HCT116 (cell line): Measurements from ENCODE around the gene SCN1B. TPM values are rescaled to one million over a fixed set of nuclear protein-coding genes. Genes with fewer than 3 reads are reported as not detected.
A peak's percentile ranks its signal among the peaks of the same experiment; 100 is the strongest.

Source experiments
- ATAC-seq: fragments of 200-7000 bp; cut with Tn5 transposase; 2 replicates; pipeline ENCODE4 v1.9.1; 2020; ENCODE audit warnings: mild to moderate bottlenecking, moderate library complexity
- BruUV-seq: library from RNA; stranded (reverse); fragments of 400-500 nt; replicated peaks from 2 replicates; lab custom pipeline; 2021; lab: Mats Ljungman, UMichigan
- CTCF ChIA-PET: fragments of 300-600 bp; sonication (Branson Sonifier 250); formaldehyde crosslinking; loops from one replicate; lab custom pipeline; 2021; ENCODE audit warnings: antibody characterized with exemption; lab: Charles Lee
- POLR2A ChIA-PET: fragments of 300-600, 350-600 bp; sonication (Branson Sonifier 250); formaldehyde crosslinking; loops from one replicate; lab custom pipeline; 2021; ENCODE audit warnings: antibody characterized with exemption; lab: Charles Lee
- RAD21 ChIA-PET, 2 experiments: fragments of 300-600 bp; sonication (Branson Sonifier 250); formaldehyde crosslinking; loops; one replicate each; lab custom pipeline; 2023; ENCODE audit warnings: low total read pairs in 2 of 2; ENCODE audit not compliant: uncharacterized antibody in 2 of 2, unreplicated experiment in 2 of 2, low non-redundant PET in 1 of 2; lab: Charles Lee
- DNase-seq: peaks from one replicate; pipeline ENCODE4 v3.0.0-alpha.2; 2010; ENCODE audit warnings: low read depth, low spot score
- H2AFZ ChIP-seq: fragments of 200-600 bp; shearing (Covaris generic), sonication (generic); 2 replicates; pipeline ENCODE4 v1.6.1; 2017; ENCODE audit warnings: low read depth, mixed run types, mixed read lengths, antibody characterized with exemption, low read length; ENCODE audit not compliant: poor library complexity, severe bottlenecking
- H3K27ac ChIP-seq: 2 replicates; pipeline ENCODE4 v1.5.1; 2012; ENCODE audit warnings: low read depth, low read length
- H3K27me3 ChIP-seq: fragments of 200-600 bp; sonication (generic); 2 replicates; pipeline ENCODE4 v1.6.1; 2016; ENCODE audit warnings: mixed run types, low read length, mixed read lengths; ENCODE audit not compliant: insufficient read depth
- H3K36me3 ChIP-seq, 2 experiments: fragments of 200-500 bp in 1 of 2; fragments of 200-600 bp in 1 of 2; sonication (Bioruptor generic) in 1 of 2; sonication (generic) in 1 of 2; 2 replicates each; pipeline versions ENCODE4 v1.5.1 to v1.6.1; 2014 to 2016; ENCODE audit warnings: low read length in 2 of 2, inconsistent platforms in 1 of 2, mixed read lengths in 1 of 2, mixed run types in 1 of 2; ENCODE audit not compliant: insufficient read depth in 2 of 2, control insufficient read depth in 1 of 2
- H3K4me1 ChIP-seq, 2 experiments: fragments of 200-600 bp in 1 of 2; sonication (generic) in 1 of 2; 2 replicates each; pipeline versions ENCODE4 v1.5.1 to v1.6.1; 2012 to 2017; ENCODE audit warnings: low read length in 2 of 2, inconsistent platforms in 1 of 2, mild to moderate bottlenecking in 1 of 2, mixed read lengths in 1 of 2, mixed run types in 1 of 2, moderate library complexity in 1 of 2; ENCODE audit not compliant: insufficient read depth in 2 of 2, control insufficient read depth in 1 of 2
- H3K4me2 ChIP-seq: fragments of 200-600 bp; sonication (generic); 2 replicates; pipeline ENCODE4 v1.6.1; 2017; ENCODE audit warnings: mixed run types, low read length, mixed read lengths
- H3K4me3 ChIP-seq, 2 experiments: fragments of 200-600 bp in 1 of 2; sonication (generic) in 1 of 2; replicated peaks in 1 of 2; 2 replicates each; pipeline ENCODE4 v1.5.1; 2011 to 2016; ENCODE audit warnings: low read length in 2 of 2, control low read depth in 1 of 2, low read depth in 1 of 2, mild to moderate bottlenecking in 1 of 2, mixed read lengths in 1 of 2, mixed run types in 1 of 2
- H3K79me2 ChIP-seq: fragments of 200-600 bp; sonication (generic); 2 replicates; pipeline ENCODE4 v1.6.1; 2017; ENCODE audit warnings: mild to moderate bottlenecking, mixed run types, low read length, moderate library complexity, mixed read lengths; ENCODE audit not compliant: insufficient read depth
- H3K9ac ChIP-seq: fragments of 200-600 bp; sonication (generic); 2 replicates; pipeline ENCODE4 v1.6.1; 2016; ENCODE audit warnings: low read length, mixed read lengths
- H3K9me2 ChIP-seq: fragments of 200-600 bp; sonication (generic), shearing (Covaris generic); 2 replicates; pipeline ENCODE4 v1.6.1; 2017; ENCODE audit warnings: mixed run types, mild to moderate bottlenecking, moderate library complexity; ENCODE audit not compliant: insufficient read depth
- H3K9me3 ChIP-seq, 2 experiments: fragments of 200-500 bp in 1 of 2; fragments of 200-600 bp in 1 of 2; sonication (Bioruptor generic) in 1 of 2; sonication (generic) in 1 of 2; 2 replicates each; pipeline ENCODE4 v1.6.1; 2014 to 2017; ENCODE audit warnings: low read length in 2 of 2, mixed read lengths in 2 of 2, inconsistent platforms in 1 of 2, low read depth in 1 of 2, mild to moderate bottlenecking in 1 of 2, mixed run types in 1 of 2, moderate library complexity in 1 of 2; ENCODE audit not compliant: control insufficient read depth in 1 of 2, insufficient read depth in 1 of 2
- H4K20me1 ChIP-seq: fragments of 200-600 bp; sonication (generic), shearing (Covaris generic); 2 replicates; pipeline ENCODE4 v1.6.1; 2017; ENCODE audit warnings: mixed run types, mild to moderate bottlenecking, moderate library complexity; ENCODE audit not compliant: insufficient read depth
- ATF3 ChIP-seq: IDR thresholded peaks from 2 replicates; pipeline ENCODE4 v1.6.1; 2012
- JUND ChIP-seq: IDR thresholded peaks from 2 replicates; pipeline ENCODE4 v1.6.1; 2012
- SIN3A ChIP-seq: IDR thresholded peaks from 2 replicates; pipeline ENCODE4 v1.6.1; 2012; ENCODE audit warnings: low read depth
- YY1 ChIP-seq: IDR thresholded peaks from 2 replicates; pipeline ENCODE4 v1.6.1; 2011; ENCODE audit warnings: low read length, low read depth, moderate library complexity, mild to moderate bottlenecking; ENCODE audit not compliant: insufficient replicate concordance; ENCODE audit errors: extremely low read depth
- ZFX ChIP-seq: fragments of 450-650 bp; IDR thresholded peaks from 2 replicates; pipeline ENCODE4 v1.6.1; 2017
- intact Hi-C: fragments of 100-400 bp; cut with micrococcal nuclease; formaldehyde crosslinking; loops from 2 replicates; pipeline ENCODE4 v1.10.0; 2022
- total RNA-seq: library from RNA; stranded (reverse); gene quantifications from one replicate; pipeline ENCODE4 v1.2.1, GENCODE V29; 2021; ENCODE audit not compliant: unreplicated experiment

The SCN1B gene
- total RNA-seq, 1 experiment from 2014 or later: 6.6 TPM

- no peaks in the 10 kb centered on the region for H3K27me3 ChIP-seq
- TF ChIP-seq ZFX: no peak
- TF ChIP-seq SIN3A: no peak
- no peak for TF ChIP-seq ATF3
- no peak for TF ChIP-seq YY1
- ChIA-PET POLR2A (no interaction called here), RAD21 (no interaction called here), CTCF (interaction anchor here (0.5 to 2.3 kb wide), 2 partner anchors 14 to 20 kb away, joined by 3 to 5 read pairs; no protein-coding TSS in a partner anchor)
- H3K9ac ChIP-seq: no peak overlapping the region
- peaks cover 10 to 21% of the 10 kb centered on the region in 2 experiments; a peak in 3 of 4 replicates for H3K4me1 ChIP-seq
- H3K27ac ChIP-seq: no peak overlapping the region
- H3K9me2 ChIP-seq: no peaks in the 10 kb centered on the region
- no peaks in the 10 kb centered on the region for H3K79me2 ChIP-seq
- no peak overlapping the region for H2AFZ ChIP-seq
- H3K36me3 ChIP-seq: no peaks in the 10 kb centered on the region
- BruUV-seq: no TSS peak
- H3K4me3 ChIP-seq: no peak overlapping the region
- H4K20me1 ChIP-seq: no peaks in the 10 kb centered on the region
- H3K4me2 ChIP-seq: no peak overlapping the region
- no peak for DNase-seq
- H3K9me3 ChIP-seq: peaks cover 0 to 5% of the 10 kb centered on the region in 2 experiments; a peak in 1 of 4 replicates
- no peak for ATAC-seq
- intact Hi-C loops: loop anchor here (5.0 kb wide), 1 partner anchor 178 kb away; the partner anchor contains the start of gene LSR
Observed at GRCh38 chr19:35069696-35070095, 39.4 kb downstream of the SCN1B start.

- Histone ChIP-seq H3K4me2 (no peak overlapping the region), H4K20me1 (no peaks in the 10 kb centered on the region), H3K9ac (no peak overlapping the region), H3K9me2 (no peaks in the 10 kb centered on the region), H3K4me3 (no peak overlapping the region), H2AFZ (no peak overlapping the region), H3K79me2 (no peaks in the 10 kb centered on the region), H3K9me3 (peaks cover 0 to 5% of the 10 kb centered on the region in 2 experiments; a peak in 1 of 4 replicates), H3K27me3 (no peaks in the 10 kb centered on the region), H3K27ac (no peak overlapping the region), H3K36me3 (no peaks in the 10 kb centered on the region), H3K4me1 (peaks cover 10 to 21% of the 10 kb centered on the region in 2 experiments; a peak in 3 of 4 replicates)
- intact Hi-C loops: no loop called here
- ChIA-PET CTCF (interaction anchor here (2.3 kb wide), 1 partner anchor 15 kb away, joined by 5 read pairs; no protein-coding TSS in a partner anchor), POLR2A (no interaction called here), RAD21 (no interaction called here)
- BruUV-seq: no TSS peak
- TF ChIP-seq JUND (no peak), YY1 (peak; percentile 64), ZFX (no peak)
- DNase-seq: no peak
- ATAC-seq: no peak
Observed at GRCh38 chr19:35070471-35070870, 40.2 kb downstream of the SCN1B start.
